Measurements from ENCODE around the gene HENMT1.
"Not testable (repeated sequence)": the region's sequence is repeated elsewhere in the genome, so short reads cannot be mapped to it uniquely, and the experiment has no call there.

The HENMT1 gene

GRCh38 chr1:108670131-108670773, 9.4 kb upstream of the HENMT1 start:
- DNase-seq (ENCODE audit: low spot score): no peak

- no peak for DNase-seq (ENCODE audit: low spot score)
Measured at GRCh38 chr1:108669679-108670078, 8.8 kb upstream of the HENMT1 start.

GRCh38 chr1:108668777-108669176, 7.9 kb upstream of the HENMT1 start:
- no peak for DNase-seq (ENCODE audit: low spot score)

- DNase-seq (ENCODE audit: low spot score): not testable (repeated sequence)
Measured at GRCh38 chr1:108667422-108667821, 6.5 kb upstream of the HENMT1 start.

- DNase-seq (ENCODE audit: low spot score): no peak
Measured at GRCh38 chr1:108665771-108666170, 4.9 kb upstream of the HENMT1 start.

- no peak for DNase-seq (ENCODE audit: low spot score)
Measured at GRCh38 chr1:108665067-108665466, 4.2 kb upstream of the HENMT1 start.

GRCh38 chr1:108664481-108664880, 3.6 kb upstream of the HENMT1 start:
- DNase-seq (ENCODE audit: low spot score): no peak

- DNase-seq (ENCODE audit: low spot score): no peak
Measured at GRCh38 chr1:108663074-108663473, 2.2 kb upstream of the HENMT1 start.

GRCh38 chr1:108657356-108658080, 3.4 kb downstream of the HENMT1 start:
- no peak for DNase-seq (ENCODE audit: low spot score)

GRCh38 chr1:108653431-108654105, 7.3 kb downstream of the HENMT1 start:
- no peak for DNase-seq (ENCODE audit: low spot score)

- DNase-seq (ENCODE audit: low spot score): peak; percentile 78
Measured at GRCh38 chr1:108646648-108647269, 14.1 kb downstream of the HENMT1 start.

- no peak for DNase-seq (ENCODE audit: low spot score)
Measured at GRCh38 chr1:108646265-108646647, 14.6 kb downstream of the HENMT1 start.

GRCh38 chr1:108645564-108646184, 15.2 kb downstream of the HENMT1 start:
- DNase-seq (ENCODE audit: low spot score): no peak

GRCh38 chr1:108644984-108645383, 15.9 kb downstream of the HENMT1 start:
- peak; percentile 48 for DNase-seq (ENCODE audit: low spot score)

- DNase-seq (ENCODE audit: low spot score): peak; percentile 68
Measured at GRCh38 chr1:108643492-108644335, 17.2 kb downstream of the HENMT1 start.

GRCh38 chr1:108640863-108641262, 20.0 kb downstream of the HENMT1 start:
- DNase-seq (ENCODE audit: low spot score): not testable (repeated sequence)

GRCh38 chr1:108639899-108640560, 20.9 kb downstream of the HENMT1 start:
- DNase-seq (ENCODE audit: low spot score): no peak

- DNase-seq (ENCODE audit: low spot score): no peak
Measured at GRCh38 chr1:108636876-108637275, 24.0 kb downstream of the HENMT1 start.

GRCh38 chr1:108634521-108634920, 26.4 kb downstream of the HENMT1 start:
- no peak for DNase-seq (ENCODE audit: low spot score)

GRCh38 chr1:108628665-108629064, 32.2 kb downstream of the HENMT1 start:
- DNase-seq (ENCODE audit: low spot score): no peak

GRCh38 chr1:108627951-108628350, 32.9 kb downstream of the HENMT1 start:
- no peak for DNase-seq (ENCODE audit: low spot score)
